SIG-M5 treated with dmso at 0.1 percent for 504 hours (cell line): Measurements from ENCODE around the gene MEIS3.

Experiments
- DNase-seq: peaks from one replicate; lab custom pipeline; 2025; ENCODE audit not compliant: unreplicated experiment; lab: John Stamatoyannopoulos, UW

Gene MEIS3

GRCh38 chr19:47419030-47419783 is at the start of gene MEIS3:
TSS of gene MEIS3 (minus strand) at chr19:47419527. CDS start at chr19:47419081, 446 bp downstream.
- no peak for DNase-seq

- DNase-seq: no peak
Measured at GRCh38 chr19:47467914-47468313, 48.6 kb upstream of the MEIS3 start.

- DNase-seq: no peak
Measured at GRCh38 chr19:47465957-47466356, 46.6 kb upstream of the MEIS3 start.

DNA sequence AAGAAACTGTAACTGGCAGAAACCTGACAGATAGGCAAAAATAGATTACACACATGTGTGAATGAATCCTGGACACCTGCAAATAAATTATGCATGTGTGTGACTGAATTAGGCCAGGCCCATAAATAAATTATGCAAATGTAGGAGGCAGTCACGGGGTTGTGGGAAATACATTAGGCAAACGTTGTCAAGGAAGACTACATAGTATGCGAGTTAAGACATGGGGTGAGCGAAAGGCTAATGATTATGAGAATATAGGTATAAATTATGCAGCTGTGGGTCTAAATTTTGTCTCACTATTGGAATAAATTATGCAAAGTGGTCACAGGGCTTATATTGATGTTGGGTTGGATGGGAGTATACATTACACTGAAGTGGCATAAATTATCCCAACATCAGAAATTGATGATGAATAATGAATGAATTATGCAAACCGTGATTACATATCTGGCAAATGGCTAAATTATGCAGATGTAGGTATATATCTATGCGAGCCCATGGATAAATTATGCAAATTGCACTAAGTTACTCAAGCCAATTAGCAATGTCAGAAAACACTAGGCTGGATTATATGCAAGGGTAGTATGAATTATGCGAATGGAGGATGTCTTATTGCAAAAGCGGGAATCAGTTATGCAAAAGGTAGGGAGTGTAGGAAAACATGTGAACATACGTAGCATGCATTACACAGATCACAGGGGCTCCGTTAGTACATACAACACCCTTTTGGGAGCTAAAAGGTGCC is 45.5 kb upstream of the MEIS3 start:
- no peak for DNase-seq

- no peak for DNase-seq
Measured at GRCh38 chr19:47461876-47462275, 42.5 kb upstream of the MEIS3 start.

- no peak for DNase-seq
Measured at GRCh38 chr19:47459477-47459876, 40.1 kb upstream of the MEIS3 start.

DNA sequence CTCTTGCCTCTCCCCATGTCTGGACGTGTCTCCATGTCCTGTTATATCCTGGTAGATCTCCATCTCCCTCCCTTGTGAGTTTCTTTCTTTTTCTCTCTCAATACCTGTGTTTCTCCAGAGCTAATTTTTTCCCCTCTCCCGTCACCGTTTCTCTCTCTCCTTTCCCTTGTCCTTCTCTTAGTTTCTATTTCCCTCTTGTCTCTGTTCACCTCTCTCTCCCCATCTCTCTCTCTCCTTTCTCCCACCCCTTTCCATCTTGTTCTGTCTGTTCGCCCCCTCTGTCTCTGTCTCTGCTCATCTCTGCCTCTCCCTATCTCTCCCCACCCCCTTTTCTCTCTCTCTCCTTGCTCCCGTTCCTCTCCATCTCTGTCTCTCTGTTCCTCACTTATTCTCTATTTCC is 39.3 kb upstream of the MEIS3 start:
- no peak for DNase-seq

GRCh38 chr19:47456721-47457474 is 37.6 kb upstream of the MEIS3 start:
- DNase-seq: no peak

DNA sequence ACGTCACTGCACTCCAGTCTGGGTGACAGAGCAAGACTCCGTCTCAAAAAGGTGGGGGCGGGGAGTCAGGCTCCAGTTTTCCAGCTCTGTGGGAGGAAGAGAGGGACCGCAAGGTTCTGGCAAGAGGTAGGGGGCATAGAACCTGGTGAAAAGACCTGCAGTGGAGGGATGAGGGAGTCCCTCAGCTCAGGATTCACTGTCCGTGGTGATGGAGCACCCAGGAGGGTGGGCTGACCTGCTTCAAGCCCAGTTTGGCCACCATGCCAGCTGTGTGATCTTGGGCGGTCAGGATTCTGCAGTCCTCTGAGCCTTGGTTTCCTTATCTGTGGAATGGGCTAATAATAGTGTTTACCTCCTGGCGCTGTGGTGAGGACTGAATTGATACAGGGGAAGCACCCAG is 31.2 kb upstream of the MEIS3 start:
- DNase-seq: no peak

DNA sequence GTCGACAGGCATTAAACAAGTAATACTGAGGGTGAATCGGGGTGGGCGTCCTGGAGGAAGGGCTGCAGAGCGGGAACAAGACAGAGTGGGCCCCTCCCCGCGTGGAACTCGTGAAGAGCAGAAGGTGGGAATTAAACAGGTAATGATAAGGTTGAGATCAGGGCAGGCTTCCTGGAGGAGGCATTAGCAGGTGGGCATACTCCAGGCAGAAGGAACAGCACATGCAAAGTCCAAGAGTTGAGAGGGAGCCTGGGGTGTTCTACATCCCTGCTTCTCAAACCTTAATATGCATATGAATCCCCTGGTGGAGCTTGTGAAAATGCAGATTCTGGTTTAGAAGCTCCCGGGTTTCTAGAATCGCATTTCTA is 29.0 kb upstream of the MEIS3 start:
- no peak for DNase-seq

DNA sequence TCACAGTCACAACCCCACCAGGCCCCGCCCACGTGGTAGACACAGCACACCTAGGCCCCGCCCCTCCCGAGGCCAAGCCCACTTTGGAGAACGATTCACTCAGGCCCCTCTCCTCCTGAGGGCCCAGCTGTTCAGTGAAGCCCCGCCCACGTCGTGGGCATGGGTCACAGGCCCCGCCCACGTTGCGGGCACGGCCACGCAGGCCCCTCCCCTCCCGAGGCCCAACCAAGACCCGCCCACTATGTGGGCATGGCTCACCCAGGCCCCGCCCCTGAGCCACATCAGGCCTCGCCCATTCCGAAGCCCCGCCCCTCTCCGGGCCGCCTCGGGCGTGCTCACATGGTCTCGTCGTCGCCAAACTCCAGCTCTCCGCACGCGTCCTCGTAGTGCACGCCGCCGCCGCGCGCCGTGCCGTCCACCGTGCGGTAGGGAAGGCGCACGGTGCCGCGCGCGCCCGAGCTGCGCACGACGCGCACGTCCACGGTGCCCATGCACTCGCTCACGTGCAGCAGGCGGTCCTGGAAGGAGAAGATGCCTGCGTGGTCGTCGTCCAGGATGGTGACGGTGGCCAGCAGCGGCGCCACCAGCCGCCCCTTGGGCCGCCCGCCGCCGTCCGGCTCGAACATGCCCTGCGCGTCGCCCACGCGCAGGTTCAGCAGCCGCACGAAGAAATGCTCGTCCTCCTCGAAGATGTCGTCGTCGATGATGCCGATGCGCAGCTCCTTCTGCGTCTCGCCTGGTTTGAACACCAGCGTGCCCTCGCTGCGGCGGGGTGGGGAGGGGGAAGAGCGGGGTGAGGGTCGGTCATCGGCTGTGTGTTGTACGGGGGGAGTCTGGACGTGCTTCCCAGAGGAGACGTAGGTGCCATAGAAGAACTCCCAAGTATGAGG is 28.4 kb upstream of the MEIS3 start:
- DNase-seq: no peak

- DNase-seq: no peak
Measured at GRCh38 chr19:47446534-47447469, 27.5 kb upstream of the MEIS3 start.

GRCh38 chr19:47445937-47446402 is 26.6 kb upstream of the MEIS3 start:
- DNase-seq: peak; percentile 31

- DNase-seq: no peak
Measured at GRCh38 chr19:47445527-47445926, 26.2 kb upstream of the MEIS3 start.

DNA sequence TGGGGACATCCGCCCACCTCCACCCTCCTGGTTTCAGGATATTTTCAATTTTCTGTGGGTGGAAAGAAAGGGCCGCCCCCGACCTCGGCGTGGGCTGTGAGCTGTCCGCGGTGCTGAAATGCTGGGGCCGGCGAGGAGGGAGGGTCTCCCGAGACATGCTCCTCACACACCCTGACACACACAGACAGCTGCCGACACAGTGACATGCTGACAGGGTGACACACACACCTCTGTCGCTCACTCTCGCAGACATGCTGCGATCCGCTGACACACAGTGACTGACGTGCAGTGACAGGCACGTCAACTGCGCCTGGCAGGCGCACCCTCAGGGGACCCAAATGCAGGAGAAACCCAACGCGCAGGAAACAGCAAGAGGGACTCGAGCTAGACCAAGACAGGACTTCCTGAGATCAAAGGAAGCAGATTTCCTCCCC is 25.1 kb upstream of the MEIS3 start:
- DNase-seq: no peak

DNA sequence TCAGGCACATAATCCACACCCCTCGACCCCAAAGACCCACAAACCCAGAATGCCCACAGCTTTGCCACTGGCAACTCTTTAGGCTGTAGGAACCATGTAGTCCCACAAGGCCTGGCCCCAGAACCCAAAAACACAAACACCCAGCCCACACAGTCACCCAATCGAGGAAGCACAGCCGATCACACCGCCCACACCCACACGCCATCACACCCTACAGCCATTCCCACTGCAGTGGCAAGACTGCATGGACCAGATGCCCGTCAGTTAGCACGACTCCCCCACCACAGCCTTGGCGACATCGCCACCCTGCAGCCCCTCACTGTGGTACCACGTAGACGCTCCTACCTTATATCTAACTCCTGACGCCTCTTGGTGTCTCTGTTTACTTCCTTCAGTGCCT is 24.0 kb upstream of the MEIS3 start:
- DNase-seq: no peak

GRCh38 chr19:47438793-47439220 is 19.5 kb upstream of the MEIS3 start:
- DNase-seq: no peak

GRCh38 chr19:47437500-47437899 is 18.2 kb upstream of the MEIS3 start:
- no peak for DNase-seq

- peak; percentile 58 for DNase-seq
Measured at GRCh38 chr19:47436712-47437401, 17.5 kb upstream of the MEIS3 start.
